HG03378 (cell line): Measurements from ENCODE around the gene EZH1.

Experiments used
- ATAC-seq: cut with Tn5 transposase; IDR thresholded peaks from one replicate; pipeline ENCODE4 v1.9.1; 2021; ENCODE audit warnings: mild to moderate bottlenecking, moderate library complexity; ENCODE audit not compliant: unreplicated experiment

Gene EZH1

DNA sequence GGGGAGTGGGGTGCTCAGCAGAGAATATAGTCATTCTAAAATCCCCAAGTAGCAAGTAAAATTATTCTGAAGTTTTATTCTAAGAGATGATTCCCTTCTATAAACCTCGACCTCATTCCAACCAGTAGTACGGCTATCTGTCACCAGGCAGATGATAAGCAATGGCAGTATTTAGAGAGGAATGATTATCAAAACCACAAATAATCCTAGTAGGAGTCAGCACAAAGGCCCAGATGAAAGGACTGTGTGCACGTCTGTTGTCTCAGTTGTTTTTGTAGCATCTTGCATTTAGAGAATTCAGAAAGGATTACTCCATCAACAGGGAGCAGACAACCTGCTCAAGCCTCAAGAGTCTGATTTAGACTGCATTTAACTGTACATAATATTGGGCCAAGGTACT is 21.2 kb downstream of the EZH1 start:
- no peak for ATAC-seq

DNA sequence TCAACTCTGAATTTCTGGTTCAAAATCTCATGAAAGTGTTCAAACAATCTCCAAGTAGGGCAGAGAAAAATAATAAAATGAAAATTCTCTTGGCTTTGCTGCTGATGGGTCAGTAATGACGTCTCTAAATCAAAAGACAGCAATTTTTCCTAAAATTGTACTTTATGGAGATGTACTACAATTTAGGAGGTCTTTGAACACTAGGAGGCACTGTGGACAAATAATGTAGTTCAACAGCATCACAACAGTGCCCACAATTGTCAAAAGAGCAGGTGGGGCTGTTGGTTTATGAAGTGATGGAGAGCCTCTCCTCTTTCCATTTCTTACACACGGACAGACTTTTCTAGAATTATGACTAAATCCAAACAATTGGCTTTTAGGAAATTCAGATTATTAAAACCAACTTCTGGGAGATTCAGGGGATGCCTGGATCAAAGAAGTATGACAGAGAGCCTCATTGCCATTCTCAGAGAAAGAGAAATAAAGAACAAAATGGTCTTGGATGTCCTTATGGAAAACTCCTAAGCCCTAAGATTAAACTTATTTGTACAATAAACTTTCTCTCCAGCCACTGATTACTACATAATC is 23.8 kb downstream of the EZH1 start:
- ATAC-seq, result no peak

DNA sequence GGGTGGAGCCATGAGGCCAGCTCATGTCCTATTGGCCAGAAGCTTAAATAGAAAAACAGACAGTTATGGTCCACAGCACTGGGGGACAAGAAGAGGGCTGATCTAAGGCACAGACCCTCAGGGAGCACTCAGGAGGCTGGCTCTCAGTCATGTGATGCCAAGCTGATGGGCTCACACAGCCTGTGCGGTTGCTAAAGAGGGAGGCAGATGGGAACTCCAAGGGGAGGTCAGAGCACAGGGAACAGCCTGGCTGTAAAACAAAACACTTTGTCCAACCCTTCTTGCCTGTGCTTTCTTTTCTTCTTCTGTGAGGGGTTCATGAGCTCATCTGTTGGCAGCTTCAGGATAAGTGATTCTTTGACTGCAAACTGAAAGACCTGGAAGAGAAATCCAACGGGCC is 35.3 kb downstream of the EZH1 start:
- no peak for ATAC-seq

DNA sequence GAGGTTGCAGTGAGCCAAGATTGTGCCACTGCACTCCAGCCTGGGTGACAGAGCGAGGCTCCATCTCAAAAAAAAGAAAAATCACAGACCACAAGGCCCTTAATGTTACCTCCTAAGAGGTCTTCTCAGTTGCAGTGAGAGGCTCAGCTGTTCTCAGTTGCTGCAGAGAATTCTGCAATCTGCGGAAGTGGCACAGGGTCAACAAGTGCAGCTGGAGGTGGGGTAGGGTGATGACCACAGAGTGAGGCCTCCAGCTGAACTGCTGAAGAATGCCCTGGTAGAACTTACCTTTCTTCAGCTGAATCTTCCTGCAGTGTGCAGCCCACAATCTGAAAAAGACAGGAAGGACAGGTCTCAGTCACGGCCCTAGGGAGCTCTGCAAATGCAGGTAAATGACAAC is 36.3 kb downstream of the EZH1 start:
- ATAC-seq, result no peak

DNA sequence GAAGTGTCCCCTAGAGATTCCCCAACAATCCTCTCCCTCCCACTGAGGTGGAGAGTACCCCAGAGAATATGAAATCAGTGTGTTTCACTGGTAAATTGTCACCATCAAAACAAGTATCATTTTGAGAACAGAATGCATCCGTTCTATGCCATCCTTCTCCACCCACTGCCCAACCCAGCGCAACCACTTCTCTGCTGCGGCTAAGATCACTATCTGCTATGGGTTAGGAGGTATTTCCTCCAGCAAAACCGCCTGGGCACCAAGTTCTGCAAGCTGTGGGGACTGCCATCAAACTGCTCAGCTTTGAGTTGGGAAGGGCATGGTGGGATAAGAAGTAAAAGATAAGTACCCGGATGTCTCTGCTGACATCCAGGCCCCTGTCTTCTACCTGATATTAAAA is 38.1 kb downstream of the EZH1 start:
- no peak for ATAC-seq

DNA sequence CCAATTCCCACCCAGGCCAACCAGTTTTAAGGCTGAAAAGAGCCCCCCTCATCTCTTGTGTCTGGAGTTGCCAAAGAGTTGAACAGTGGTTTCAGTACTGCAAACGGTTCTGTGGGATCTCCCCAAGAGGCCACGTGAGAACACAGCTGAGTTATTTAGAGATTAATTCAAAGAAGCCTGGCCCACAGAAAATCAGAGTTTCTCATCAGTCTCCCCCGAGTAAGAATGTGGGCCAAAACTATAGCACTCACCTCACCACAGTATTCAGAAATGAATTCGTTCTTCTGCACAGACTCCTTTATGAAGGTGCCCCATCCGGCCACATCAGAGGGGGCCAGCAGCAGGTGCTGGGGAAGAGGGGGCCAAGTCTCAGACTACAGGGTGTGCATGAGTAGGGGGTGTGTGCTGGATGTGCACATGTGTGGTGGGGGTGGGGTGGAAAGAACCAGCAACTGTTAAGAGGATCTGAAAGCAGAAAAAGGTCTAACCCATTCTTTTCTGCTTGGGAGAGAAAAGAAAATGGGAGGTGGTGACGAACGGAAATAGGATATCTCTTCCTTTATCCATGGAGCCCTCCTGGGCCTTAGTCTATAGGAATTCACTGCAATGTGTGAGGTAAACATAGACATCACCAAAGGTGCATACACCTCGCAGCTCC is 39.9 kb downstream of the EZH1 start:
- peak; percentile 73 for ATAC-seq

DNA sequence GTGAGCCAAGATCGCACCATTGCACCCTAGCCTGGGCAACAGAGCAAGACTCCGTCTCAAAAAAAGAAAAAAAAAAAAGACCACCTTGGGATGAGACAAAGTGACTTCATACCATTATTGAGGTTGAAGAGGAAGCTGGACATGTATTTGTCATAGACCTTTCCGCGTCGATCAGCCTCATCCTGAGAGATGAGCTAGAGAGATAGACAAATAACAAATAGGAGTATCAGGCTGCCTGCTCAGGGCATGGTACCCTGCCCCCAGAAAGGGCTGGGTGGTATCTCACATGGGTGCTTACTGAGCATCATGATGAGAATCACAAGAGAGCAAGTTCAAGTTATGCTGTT is 40.4 kb downstream of the EZH1 start:
- ATAC-seq, result peak; percentile 25

DNA sequence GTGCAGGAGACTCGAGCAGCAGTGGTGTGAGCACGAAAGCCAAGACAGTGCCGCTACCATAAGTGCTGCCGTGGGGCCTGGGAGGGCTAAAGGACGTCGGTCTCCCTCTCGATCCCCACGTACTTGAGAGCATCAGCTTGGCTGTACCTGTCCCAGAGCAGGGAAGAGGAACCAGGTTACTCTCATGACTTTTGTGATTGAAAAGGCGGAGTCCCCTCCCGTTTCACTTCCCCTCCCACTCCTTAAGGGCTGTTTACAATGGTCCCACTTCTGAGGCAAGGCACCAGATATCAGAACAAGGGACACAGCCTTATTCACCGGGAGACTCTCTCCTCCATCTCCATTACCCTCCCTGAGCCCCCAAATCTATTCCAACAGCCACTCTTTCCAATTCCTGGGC is 42.4 kb downstream of the EZH1 start:
- ATAC-seq, result no peak

DNA sequence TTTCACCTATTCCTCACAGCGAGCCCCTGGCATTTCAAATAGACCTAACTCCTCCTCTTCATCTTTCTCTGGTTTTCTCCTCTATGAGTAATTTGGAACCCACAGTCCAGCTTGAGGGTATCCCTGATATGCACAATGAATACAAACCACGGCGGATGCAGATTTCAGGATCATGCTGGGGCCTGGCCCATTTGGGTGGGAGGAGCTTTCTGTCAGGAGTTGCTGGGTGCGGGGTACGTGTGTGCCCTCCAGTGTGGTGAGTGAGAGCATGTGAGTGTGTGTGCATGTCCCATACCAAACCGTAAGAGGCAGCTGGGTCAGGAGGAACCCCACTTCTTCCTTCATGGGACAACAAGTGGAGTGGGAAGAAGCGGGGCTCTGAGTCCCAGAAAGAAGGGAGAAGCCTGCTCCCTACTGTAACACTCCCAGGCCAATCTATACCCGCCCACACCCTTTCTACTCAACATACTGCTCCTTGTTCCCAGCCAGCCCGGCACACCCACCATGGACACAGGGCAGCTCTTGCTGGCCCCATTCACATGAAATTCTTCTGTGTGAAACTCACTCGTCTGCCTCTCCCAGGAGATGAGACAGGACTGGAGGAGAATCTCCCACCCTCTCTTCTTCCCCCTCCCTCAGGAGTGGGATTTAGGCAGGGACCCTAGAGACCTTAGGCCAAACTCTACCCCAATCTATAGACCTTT is 44.1 kb downstream of the EZH1 start:
- ATAC-seq, result no peak

DNA sequence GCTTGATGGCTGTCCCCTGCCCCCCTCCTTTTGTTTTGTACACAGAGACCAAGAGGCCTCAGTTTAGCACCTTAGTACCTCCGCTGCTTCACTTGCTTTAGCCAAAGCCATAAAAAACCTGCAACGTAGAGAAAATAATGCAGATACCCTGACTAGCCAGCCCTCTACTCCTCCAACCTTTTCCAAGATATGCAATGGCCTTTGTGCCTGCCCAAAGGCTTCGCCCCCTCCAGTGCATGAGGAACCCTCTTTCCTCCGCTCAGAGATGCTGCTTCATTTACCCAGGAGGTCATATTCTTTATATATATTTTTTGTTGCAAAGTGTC is 45.5 kb downstream of the EZH1 start:
- ATAC-seq, result no peak

DNA sequence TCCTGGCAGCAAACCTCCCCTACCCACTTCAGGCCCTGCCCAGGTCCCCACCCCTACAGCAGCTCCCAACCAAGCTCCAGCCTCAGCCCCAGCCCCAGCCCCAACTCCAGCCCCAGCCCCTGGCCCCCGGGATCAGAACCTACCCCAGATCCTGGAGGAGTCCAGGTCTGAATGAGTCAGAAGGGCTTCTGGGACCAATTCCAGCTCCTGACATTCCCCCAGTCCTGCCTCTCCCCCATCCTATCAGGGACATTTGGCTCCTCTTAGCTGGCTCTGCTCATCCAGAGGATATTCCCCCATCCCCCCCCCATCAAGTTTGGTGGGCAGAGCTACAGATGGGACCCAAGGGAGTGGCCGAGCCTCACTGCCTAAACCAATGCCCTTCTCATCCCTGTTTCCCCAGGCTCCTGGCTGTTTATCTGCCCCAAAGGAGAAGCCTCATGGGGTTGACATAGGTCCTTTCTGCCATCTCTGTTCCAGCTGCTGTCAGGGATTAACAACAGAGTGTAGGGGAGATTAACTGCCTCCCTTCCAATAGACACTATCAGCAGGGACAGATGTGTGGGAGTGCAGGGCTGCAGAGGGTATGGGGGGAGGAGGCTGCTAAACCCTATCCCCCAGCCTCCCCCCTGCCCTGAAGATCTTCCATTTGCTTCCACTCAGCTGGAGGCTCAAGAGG is 46.0 kb downstream of the EZH1 start:
- ATAC-seq, result no peak

DNA sequence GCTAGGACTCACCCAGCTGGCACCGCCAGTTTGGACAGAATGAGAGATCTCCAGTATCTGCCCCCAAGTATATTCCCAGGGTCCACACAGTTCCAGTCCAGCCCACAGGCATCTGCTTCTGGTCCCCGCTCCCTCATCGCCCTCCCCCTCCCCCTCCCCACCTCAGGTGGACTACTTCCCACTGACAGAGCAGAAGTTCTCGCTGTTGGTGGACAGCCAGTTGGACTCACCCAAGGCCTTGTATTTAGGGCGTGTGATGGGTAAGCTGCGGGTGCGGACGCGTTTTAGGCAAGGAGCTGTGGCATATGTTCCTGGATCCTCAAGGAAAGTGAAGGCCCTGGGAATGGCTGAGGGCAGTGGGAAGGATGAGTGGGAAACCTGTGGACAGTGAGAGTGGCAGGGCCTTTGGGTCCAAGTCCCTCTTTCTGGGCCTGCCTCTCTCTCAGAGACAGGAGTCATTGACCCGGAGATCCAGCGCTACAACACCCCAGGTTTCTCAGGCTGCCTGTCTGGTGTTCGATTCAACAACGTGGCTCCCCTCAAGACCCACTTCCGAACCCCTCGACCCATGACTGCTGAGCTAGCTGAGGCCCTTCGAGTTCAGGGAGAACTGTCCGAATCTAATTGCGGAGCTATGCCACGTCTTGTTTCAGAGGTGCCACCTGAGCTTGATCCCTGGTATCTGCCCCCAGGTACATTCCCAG is 47.6 kb downstream of the EZH1 start:
- ATAC-seq, result no peak

DNA sequence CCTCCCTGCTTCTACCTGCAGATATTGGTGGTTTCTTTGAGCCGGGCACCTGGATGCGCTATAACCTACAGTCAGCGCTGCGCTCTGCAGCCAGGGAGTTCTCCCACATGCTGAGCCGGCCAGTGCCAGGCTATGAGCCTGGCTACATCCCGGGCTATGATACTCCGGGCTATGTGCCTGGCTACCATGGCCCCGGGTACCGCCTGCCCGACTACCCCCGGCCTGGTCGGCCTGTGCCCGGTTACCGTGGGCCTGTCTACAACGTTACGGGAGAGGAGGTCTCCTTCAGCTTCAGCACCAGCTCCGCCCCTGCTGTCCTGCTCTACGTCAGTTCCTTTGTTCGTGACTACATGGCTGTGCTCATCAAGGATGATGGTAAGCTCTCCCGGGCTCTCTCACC is 49.3 kb downstream of the EZH1 start:
- no peak for ATAC-seq

DNA sequence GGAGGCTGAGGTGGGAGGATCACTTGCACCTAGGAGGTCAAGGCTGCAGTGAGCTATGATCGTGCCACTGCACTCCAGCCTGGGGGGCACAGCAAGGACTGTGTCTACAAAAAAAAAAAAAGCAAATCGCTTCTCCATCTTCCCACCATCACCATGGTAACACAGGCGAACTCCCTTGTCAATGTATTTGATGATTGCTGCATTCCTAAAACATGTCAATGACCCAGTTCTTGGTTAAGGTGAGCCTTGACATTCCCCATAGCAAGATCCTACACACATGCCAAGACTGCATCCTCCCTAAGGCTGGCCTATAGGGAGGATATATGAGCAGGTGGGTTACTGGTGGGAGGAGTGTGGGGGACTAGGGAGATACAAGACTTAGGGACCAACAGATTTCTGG is 50.3 kb downstream of the EZH1 start:
- no peak for ATAC-seq

DNA sequence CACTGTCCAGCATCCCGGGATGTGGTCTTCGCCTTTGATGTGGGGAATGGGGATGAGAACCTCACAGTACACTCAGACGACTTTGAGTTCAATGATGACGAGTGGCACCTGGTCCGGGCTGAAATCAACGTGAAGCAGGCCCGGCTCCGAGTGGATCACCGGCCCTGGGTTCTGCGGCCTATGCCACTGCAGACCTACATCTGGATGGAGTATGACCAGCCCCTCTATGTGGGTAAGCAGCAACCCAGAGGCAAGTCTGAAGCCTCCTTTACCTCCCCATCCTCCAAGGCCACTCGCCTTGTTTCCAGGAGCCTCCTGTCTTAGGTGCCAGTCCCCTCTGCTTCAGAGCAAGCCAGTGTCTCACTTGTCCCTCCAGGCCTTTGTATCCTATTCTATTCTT is 52.4 kb downstream of the EZH1 start:
- no peak for ATAC-seq

DNA sequence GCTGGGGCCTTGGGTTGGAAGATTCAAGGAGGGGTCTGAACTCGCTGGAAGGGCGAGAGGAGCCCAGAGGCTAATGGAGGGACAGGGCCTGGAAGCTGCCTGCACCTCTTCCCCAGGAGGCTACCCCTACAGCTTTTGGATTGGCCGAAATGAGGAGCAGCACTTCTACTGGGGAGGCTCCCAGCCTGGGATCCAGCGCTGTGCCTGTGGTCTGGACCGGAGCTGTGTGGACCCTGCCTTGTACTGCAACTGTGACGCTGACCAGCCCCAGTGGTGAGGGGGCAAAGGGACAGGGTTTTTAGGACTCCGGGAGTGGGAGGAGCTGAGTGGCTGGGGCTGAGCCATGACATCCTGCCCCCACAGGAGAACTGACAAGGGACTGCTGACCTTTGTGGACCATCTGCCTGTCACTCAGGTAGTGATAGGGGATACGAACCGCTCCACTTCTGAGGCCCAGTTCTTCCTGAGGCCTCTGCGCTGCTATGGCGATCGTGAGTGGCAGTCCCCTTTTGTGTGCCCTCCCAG is 53.8 kb downstream of the EZH1 start:
- ATAC-seq, result no peak

DNA sequence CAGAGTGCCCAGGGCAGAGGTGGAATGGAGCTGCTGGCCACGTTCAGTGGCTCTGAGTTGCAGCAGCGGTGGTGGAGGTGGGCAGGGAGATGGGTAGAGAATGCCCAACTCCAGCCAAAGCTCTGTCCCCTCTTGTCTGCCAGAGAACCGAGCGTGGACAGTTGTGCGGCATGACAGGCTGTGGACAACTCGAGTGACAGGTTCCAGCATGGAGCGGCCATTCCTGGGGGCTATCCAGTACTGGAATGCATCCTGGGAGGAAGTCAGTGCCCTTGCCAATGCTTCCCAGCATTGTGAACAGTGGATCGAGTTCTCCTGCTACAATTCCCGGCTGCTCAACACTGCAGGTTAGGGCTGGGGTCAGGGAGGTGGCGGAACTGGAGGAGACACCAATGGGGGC is 54.2 kb downstream of the EZH1 start:
- ATAC-seq, result no peak

DNA sequence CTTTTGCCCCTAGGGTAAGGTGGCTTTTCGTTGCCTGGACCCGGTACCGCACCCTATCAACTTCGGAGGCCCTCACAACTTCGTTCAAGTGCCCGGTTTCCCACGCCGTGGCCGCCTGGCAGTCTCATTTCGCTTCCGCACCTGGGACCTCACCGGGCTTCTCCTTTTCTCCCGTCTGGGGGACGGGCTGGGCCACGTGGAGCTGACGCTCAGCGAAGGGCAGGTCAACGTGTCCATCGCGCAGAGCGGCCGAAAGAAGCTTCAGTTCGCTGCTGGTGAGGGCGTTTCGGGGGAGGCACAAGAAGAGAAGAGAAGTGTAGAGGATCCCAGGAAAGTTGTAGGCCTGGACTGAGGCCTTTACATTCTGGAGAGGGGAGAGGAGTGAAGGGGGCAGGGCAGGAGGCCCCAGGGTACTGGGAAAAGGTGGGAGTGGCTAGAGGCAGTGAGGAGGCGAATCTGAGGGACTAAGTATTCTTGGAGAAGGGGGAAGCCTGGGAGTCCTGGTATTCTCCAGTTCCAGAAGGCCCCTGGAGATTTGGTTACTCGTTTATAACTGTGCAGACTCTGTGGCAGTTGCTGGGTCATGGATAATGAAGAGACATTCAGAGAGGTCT is 57.0 kb downstream of the EZH1 start:
- no peak for ATAC-seq

DNA sequence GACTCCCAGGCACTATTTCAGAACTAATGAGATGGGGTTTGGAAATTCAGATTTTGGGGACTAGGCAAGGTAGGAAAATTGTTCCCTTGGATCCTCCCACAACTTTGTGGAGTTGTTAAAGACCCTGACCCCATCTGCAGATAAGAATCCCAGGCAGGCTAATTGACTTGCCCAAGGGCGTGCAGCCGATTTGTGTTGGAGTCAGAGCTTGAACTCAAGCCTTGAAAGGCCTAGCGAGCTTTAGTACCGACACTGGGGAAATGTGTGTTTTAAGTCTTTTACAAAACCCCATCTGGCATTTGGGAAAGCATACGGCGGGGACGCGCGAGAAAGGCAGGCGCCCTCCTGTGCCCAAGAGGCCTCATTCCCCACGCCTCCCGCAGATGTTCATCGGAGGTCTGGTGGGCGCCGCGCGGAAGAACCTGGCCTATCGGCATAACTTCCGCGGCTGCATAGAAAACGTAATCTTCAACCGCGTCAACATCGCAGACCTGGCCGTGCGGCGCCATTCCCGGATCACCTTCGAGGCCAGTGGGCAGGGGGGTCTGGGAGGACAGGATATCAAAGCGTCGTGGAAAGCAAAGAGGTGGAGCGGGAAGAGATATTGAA is 58.2 kb downstream of the EZH1 start:
- no peak for ATAC-seq

DNA sequence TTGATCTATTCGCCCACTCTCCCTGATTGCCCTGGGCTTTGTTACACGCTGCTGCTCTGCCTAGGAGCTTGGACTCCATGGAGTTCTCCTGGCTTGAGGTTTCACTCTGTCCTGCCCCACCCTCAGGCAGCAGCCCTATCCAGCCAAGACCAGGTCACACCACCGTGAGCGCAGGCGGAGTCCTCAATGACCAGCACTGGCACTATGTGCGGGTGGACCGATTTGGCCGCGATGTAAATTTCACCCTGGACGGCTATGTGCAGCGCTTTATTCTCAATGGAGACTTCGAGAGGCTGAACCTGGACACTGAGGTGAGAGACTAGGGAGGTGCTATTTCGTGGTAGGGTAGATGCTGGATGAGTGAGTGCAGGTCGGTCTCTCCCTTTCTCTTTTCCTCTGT is 59.0 kb downstream of the EZH1 start:
- ATAC-seq, result no peak
